ENCODE data around the gene IFITM5. TPM values are rescaled to one million over a fixed set of nuclear protein-coding genes. Genes with fewer than 3 reads are reported as not detected.

IFITM5 gene
- total and polyA plus RNA-seq, 2 of the 4 experiments (the other 2 are of a cell fraction), result not detected

- Histone ChIP-seq H2BK120ac (ENCODE audit: low read depth, low read length) (no peak overlapping the region), H3K4ac (ENCODE audit: low read depth, low read length) (no peak overlapping the region), H2BK20ac (ENCODE audit: low read depth, low read length) (no peak overlapping the region), H3K4me2 (ENCODE audit: low read depth, low read length) (no peak overlapping the region), H3K23ac (ENCODE audit: low read depth, low read length) (no peak overlapping the region), H3K9me1 (ENCODE audit: insufficient read depth, low read length) (no peaks in the 10 kb centered on the region), H3K27me3 (ENCODE audit: control insufficient read depth, insufficient read depth, low read length) (peaks cover 71% of the 10 kb centered on the region), H3K14ac (replicated peaks; ENCODE audit: low read depth, low read length) (no peak overlapping the region), H3K36me3 (ENCODE audit: control insufficient read depth, insufficient read depth, low read length) (no peaks in the 10 kb centered on the region), H3K18ac (ENCODE audit: low read depth, low read length) (no peak overlapping the region), H2AK9ac (replicated peaks; ENCODE audit: low read depth, low read length, poor library complexity) (no peak overlapping the region), H4K20me1 (ENCODE audit: insufficient read depth, low read length) (no peaks in the 10 kb centered on the region), H3K27ac (ENCODE audit: insufficient read depth, low read length) (no peak overlapping the region), H3K4me1 (ENCODE audit: control insufficient read depth, insufficient read depth, low read length) (no peaks in the 10 kb centered on the region), H4K8ac (ENCODE audit: low read depth in 2 of 2, low read length in 2 of 2) (no peak overlapping the region), H2BK15ac (ENCODE audit: low read depth, low read length) (no peak overlapping the region), H2BK5ac (ENCODE audit: low read depth, low read length, poor library complexity, severe bottlenecking) (no peak overlapping the region), H4K5ac (ENCODE audit: low read depth, low read length) (no peak overlapping the region), H4K91ac (ENCODE audit: insufficient read depth, low read depth, low read length) (no peak overlapping the region), H2AFZ (replicated peaks; ENCODE audit: low read length, poor library complexity) (no peak overlapping the region), H3K9ac (ENCODE audit: low read depth, low read length) (no peak overlapping the region), H3K79me1 (ENCODE audit: low read depth in 1 of 2, low read length in 2 of 2) (no peaks in the 10 kb centered on the region), H3K9me3 (ENCODE audit: control insufficient read depth, insufficient read depth, low read length) (peaks cover 6% of the 10 kb centered on the region), H3K4me3 (ENCODE audit: insufficient read depth, low read depth, low read length) (no peak overlapping the region), H2AK5ac (ENCODE audit: low read depth, low read length) (no peak overlapping the region), H3K56ac (ENCODE audit: extremely low read depth, insufficient read depth, low read length) (no peak overlapping the region)
- ChIA-PET CTCF (no interaction called here), POLR2A (ENCODE audit: unreplicated experiment) (no interaction called here)
- in situ Hi-C loops (cut with MboI; ENCODE audit: low sequenced_read_pairs), result loop anchor here (5.0 kb wide), 1 partner anchor 34 kb away; no protein-coding TSS in a partner anchor
- no TSS peak for BruUV-seq (replicated peaks)
- TF ChIP-seq MAFK (IDR thresholded peaks at IDR 0.05; ENCODE audit: low read depth, low read length), result no peak
- TF ChIP-seq MXI1 (IDR thresholded peaks at IDR 0.05; ENCODE audit: borderline replicate concordance, low read depth, low read length), result no peak
- no peak for TF ChIP-seq RAD21 (IDR thresholded peaks at IDR 0.05; ENCODE audit: low read length)
- TF ChIP-seq, protein P1, sequence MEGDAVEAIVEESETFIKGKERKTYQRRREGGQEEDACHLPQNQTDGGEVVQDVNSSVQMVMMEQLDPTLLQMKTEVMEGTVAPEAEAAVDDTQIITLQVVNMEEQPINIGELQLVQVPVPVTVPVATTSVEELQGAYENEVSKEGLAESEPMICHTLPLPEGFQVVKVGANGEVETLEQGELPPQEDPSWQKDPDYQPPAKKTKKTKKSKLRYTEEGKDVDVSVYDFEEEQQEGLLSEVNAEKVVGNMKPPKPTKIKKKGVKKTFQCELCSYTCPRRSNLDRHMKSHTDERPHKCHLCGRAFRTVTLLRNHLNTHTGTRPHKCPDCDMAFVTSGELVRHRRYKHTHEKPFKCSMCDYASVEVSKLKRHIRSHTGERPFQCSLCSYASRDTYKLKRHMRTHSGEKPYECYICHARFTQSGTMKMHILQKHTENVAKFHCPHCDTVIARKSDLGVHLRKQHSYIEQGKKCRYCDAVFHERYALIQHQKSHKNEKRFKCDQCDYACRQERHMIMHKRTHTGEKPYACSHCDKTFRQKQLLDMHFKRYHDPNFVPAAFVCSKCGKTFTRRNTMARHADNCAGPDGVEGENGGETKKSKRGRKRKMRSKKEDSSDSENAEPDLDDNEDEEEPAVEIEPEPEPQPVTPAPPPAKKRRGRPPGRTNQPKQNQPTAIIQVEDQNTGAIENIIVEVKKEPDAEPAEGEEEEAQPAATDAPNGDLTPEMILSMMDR (conservative IDR thresholded peaks at IDR 0.05; ENCODE audit: low read depth, low read length), result no peak
- TF ChIP-seq BHLHE40 (IDR thresholded peaks at IDR 0.05; ENCODE audit: low read depth, low read length), result no peak
- no peak for TF ChIP-seq FOS (IDR thresholded peaks at IDR 0.05; ENCODE audit: low read depth, low read length)
- TF ChIP-seq USF2 (IDR thresholded peaks at IDR 0.05; ENCODE audit: low read depth, low read length), result no peak
- DNase-seq (no peak), ATAC-seq (ENCODE audit: low read depth) (no peak)
- dilution Hi-C loops (cut with HindIII; ENCODE audit: low sequenced_read_pairs, unreplicated experiment), result no loop called here
- intact Hi-C loops (cut with micrococcal nuclease), result no loop called here
Observed at GRCh38 chr11:276219-276618, 23.1 kb downstream of the IFITM5 start.
